Spleen (tissue), 11 donors: ENCODE results near the gene SUV39H1. TPM values are rescaled to one million over a fixed set of nuclear protein-coding genes. Genes with fewer than 3 reads are reported as not detected.

Experiments
- DNase-seq: peaks from one replicate; pipeline ENCODE4 v3.0.0-alpha.2; 2020
- H3K27ac ChIP-seq, 8 donors: fragments of 200-600 bp; sonication (generic) in 7 of 8; 1 replicate in 4 of 8; 2 replicates in 4 of 8; pipeline versions ENCODE4 v1.5.0 to v1.8.0; 2016 to 2021; ENCODE audit warnings: inconsistent platforms in 4 of 8, mild to moderate bottlenecking in 4 of 8, moderate library complexity in 1 of 8
- H3K27me3 ChIP-seq, 7 donors: fragments of 200-600 bp; sonication (generic) in 6 of 7; replicated peaks in 1 of 7; 1 replicate in 4 of 7; 2 replicates in 3 of 7; pipeline versions ENCODE4 v1.5.0 to v1.8.0; 2016 to 2021; ENCODE audit warnings: inconsistent platforms in 3 of 7, mild to moderate bottlenecking in 1 of 7
- H3K36me3 ChIP-seq, 6 donors: fragments of 200-600 bp; sonication (generic) in 5 of 6; 1 replicate in 4 of 6; 2 replicates in 2 of 6; pipeline versions ENCODE4 v1.5.0 to v1.8.0; 2016 to 2021; ENCODE audit warnings: inconsistent platforms in 2 of 6
- H3K4me1 ChIP-seq, 6 donors: fragments of 200-600 bp; sonication (generic) in 5 of 6; 1 replicate in 3 of 6; 2 replicates in 3 of 6; pipeline versions ENCODE4 v1.5.0 to v1.8.0; 2016 to 2021; ENCODE audit warnings: inconsistent platforms in 3 of 6
- H3K4me3 ChIP-seq, 8 donors: fragments of 200-600 bp; sonication (generic) in 7 of 8; 1 replicate in 4 of 8; 2 replicates in 4 of 8; pipeline versions ENCODE4 v1.5.0 to v1.8.0; 2016 to 2021; ENCODE audit warnings: inconsistent platforms in 4 of 8, mild to moderate bottlenecking in 4 of 8, moderate library complexity in 2 of 8
- H3K9me3 ChIP-seq, 8 donors: fragments of 200-600 bp; sonication (generic) in 7 of 8; 1 replicate in 4 of 8; 2 replicates in 4 of 8; pipeline versions ENCODE4 v1.5.0 to v1.8.0; 2016 to 2021; ENCODE audit warnings: inconsistent platforms in 4 of 8
- CTCF ChIP-seq, 11 experiments: fragments of 200-600 bp in 7 of 11; fragments of 450-650 bp in 4 of 11; sonication (generic) in 4 of 11; IDR thresholded peaks in 8 of 11; conservative IDR thresholded peaks in 3 of 11; 1 replicate in 7 of 11; 2 replicates in 4 of 11; pipeline versions ENCODE4 v1.4.0 to v1.8.0; 2016 to 2021; ENCODE audit warnings: antibody characterized with exemption in 11 of 11, inconsistent platforms in 4 of 11, mild to moderate bottlenecking in 1 of 11
- POLR2A ChIP-seq, 3 donors: fragments of 450-650 bp; IDR thresholded peaks; one replicate each; pipeline ENCODE4 v1.5.1; 2017; ENCODE audit warnings: antibody characterized with exemption in 3 of 3, mild to moderate bottlenecking in 1 of 3
- POLR2AphosphoS5 ChIP-seq, 3 donors: sonication (generic); formaldehyde crosslinking; IDR thresholded peaks; one replicate each; pipeline ENCODE4 v1.5.1; 2017; ENCODE audit warnings: antibody characterized with exemption in 3 of 3
- WGBS, 5 donors: extraction: QIAGEN DNeasy Blood & Tissue Kit in 3 of 5; methylation state at CpG; one replicate each; pipeline versions ENCODE4 v1.1.5 to v1.1.7; 2013 to 2018; 5-methylcytosine and 5-hydroxymethylcytosine counted together
- intact Hi-C: fragments of 100-400 bp; cut with DNase I; formaldehyde crosslinking; loops from one replicate; pipeline ENCODE4 v1.15.0; 2023; ENCODE audit warnings: low total_unique reads
- polyA plus RNA-seq, 3 donors: library from polyadenylated mRNA; stranded (reverse); fragments of 200-250 nt; gene quantifications; one replicate each; pipeline ENCODE4 v1.2.1, GENCODE V29; 2013
- total RNA-seq, 7 donors: library from RNA; depleted of rRNA in 3 of 7; stranded (reverse); fragments of >200 nt in 3 of 7; fragmentation: NEBNext Ultra II Directional in 4 of 7; extraction: Animal tissue kit (Norgen Biotek cat#: 25700) in 4 of 7; gene quantifications; one replicate each; pipeline versions ENCODE4 v1.1.0 to v1.2.1, GENCODE V29; 2016 to 2021
- donor health status: healthy with polysubstance abuse.
- donor health status: DM: no; HTN: no; CAD: no; lungs with moderate emphysema.
- donor health status: DM: no; HTN: no; CAD: no.
- donor health status: Bipolar disorder and iron deficiency.
- donor health status: healthy.
- donor health status: DM: no; HTN: no; CAD: no.
- donor health status: DM: yes; HTN: yes; CAD: no.

The SUV39H1 gene
- total and polyA plus RNA-seq, 10 donors: 4.0 to 9.2 (median 6.9) TPM

GRCh38 chrX:48736878-48737212, 40.3 kb downstream of the SUV39H1 start:
- peak overlapping the region in 6 of 8 donors; percentile 11 to 73 (median 48) for H3K4me3 ChIP-seq
- H3K27me3 ChIP-seq: no peaks in the 10 kb centered on the region
- peak overlapping the region in 6 of 8 donors; percentile 85 to 96 (median 94) for H3K27ac ChIP-seq
- 5 to 50% (median 27%) methylated on average over 4 to 10 of the region's 10 CpGs for WGBS, 5 donors
- no peaks in the 10 kb centered on the region for H3K9me3 ChIP-seq
- H3K4me1 ChIP-seq: peaks cover 0 to 17% (median 2%) of the 10 kb centered on the region in 6 donors
- TF ChIP-seq POLR2AphosphoS5 (IDR thresholded peaks at IDR 0.05) (no peak), CTCF (IDR thresholded peaks at IDR 0.05 in 8 of 11, conservative IDR thresholded peaks at IDR 0.05 in 3 of 11) (no peak)
- H3K36me3 ChIP-seq: no peaks in the 10 kb centered on the region
- DNase-seq: no peak
- intact Hi-C loops: no loop called here

- no peaks in the 10 kb centered on the region for H3K36me3 ChIP-seq
- H3K4me1 ChIP-seq: peaks cover 0 to 17% (median 2%) of the 10 kb centered on the region in 6 donors
- peak overlapping the region; percentile 8 to 73 (median 44) for H3K4me3 ChIP-seq
- H3K27me3 ChIP-seq: no peaks in the 10 kb centered on the region
- TF ChIP-seq POLR2AphosphoS5 (IDR thresholded peaks at IDR 0.05): peak; percentile 82 to 89 (median 89)
- TF ChIP-seq POLR2A (IDR thresholded peaks at IDR 0.05): peak in 1 of 3 donors; percentile 36
- TF ChIP-seq CTCF (IDR thresholded peaks at IDR 0.05 in 8 of 11, conservative IDR thresholded peaks at IDR 0.05 in 3 of 11): no peak
- DNase-seq: peak; percentile 95
- 0 to 45% (median 2%) methylated on average over 22 to 48 of the region's 48 CpGs for WGBS, 5 donors
- H3K27ac ChIP-seq: peak overlapping the region; percentile 53 to 96 (median 93)
- no peaks in the 10 kb centered on the region for H3K9me3 ChIP-seq
- intact Hi-C loops: no loop called here
These were observed 40.8 kb downstream of the SUV39H1 start for GRCh38 chrX:48737213-48737938.

GRCh38 chrX:48737940-48738339, 41.4 kb downstream of the SUV39H1 start:
- WGBS, 5 donors: 53 to 69% (median 55%) methylated on average over 6 to 7 of the region's 7 CpGs
- intact Hi-C loops: no loop called here
- Histone ChIP-seq H3K9me3 (no peaks in the 10 kb centered on the region), H3K4me3 (peak overlapping the region in 7 of 8 donors; percentile 39 to 73 (median 47)), H3K27ac (peak overlapping the region; percentile 53 to 96 (median 93)), H3K36me3 (no peaks in the 10 kb centered on the region), H3K4me1 (peaks cover 0 to 17% (median 2%) of the 10 kb centered on the region in 6 donors), H3K27me3 (no peaks in the 10 kb centered on the region)
- no peak for TF ChIP-seq POLR2A (IDR thresholded peaks at IDR 0.05)
- no peak for TF ChIP-seq POLR2AphosphoS5 (IDR thresholded peaks at IDR 0.05)
- TF ChIP-seq CTCF (IDR thresholded peaks at IDR 0.05 in 8 of 11, conservative IDR thresholded peaks at IDR 0.05 in 3 of 11): no peak
- no peak for DNase-seq

- H3K4me1 ChIP-seq: peaks cover 0 to 7% (median 2%) of the 10 kb centered on the region in 6 donors
- intact Hi-C loops: no loop called here
- DNase-seq: no peak
These were observed 45.3 kb downstream of the SUV39H1 start for GRCh38 chrX:48741834-48742233.

More at GRCh38 chrX:48741834-48742233, 45.3 kb downstream of the SUV39H1 start:
- WGBS, 5 donors: 93 to 95% (median 94%) methylated on average over 8 of the region's 8 CpGs
- no peaks in the 10 kb centered on the region for H3K9me3 ChIP-seq
- no peak overlapping the region for H3K27ac ChIP-seq
- no peak overlapping the region for H3K4me3 ChIP-seq
- no peaks in the 10 kb centered on the region for H3K36me3 ChIP-seq
- H3K27me3 ChIP-seq: no peaks in the 10 kb centered on the region
- TF ChIP-seq POLR2AphosphoS5 (IDR thresholded peaks at IDR 0.05) (no peak), CTCF (IDR thresholded peaks at IDR 0.05 in 8 of 11, conservative IDR thresholded peaks at IDR 0.05 in 3 of 11) (no peak), POLR2A (IDR thresholded peaks at IDR 0.05) (no peak)
